Pancreas (tissue), 10 donors: Measurements from ENCODE around the gene VEPH1. TPM values are rescaled to one million over a fixed set of nuclear protein-coding genes. Genes with fewer than 3 reads are reported as not detected.
A peak's percentile ranks its signal among the peaks of the same experiment; 100 is the strongest.

Experiments
- ATAC-seq, 4 donors: fragments of 200-7000 bp; cut with Tn5 transposase; one replicate each; pipeline versions ENCODE4 v1.8.0 to v1.9.1; 2020; ENCODE audit warnings: mild to moderate bottlenecking in 4 of 4, moderate library complexity in 4 of 4
- DNase-seq, 6 donors: peaks; one replicate each; pipeline ENCODE4 v3.0.0-alpha.2; 2020
- FAIRE-seq: peaks from 2 replicates; lab custom pipeline; 2012; peaks lifted over from hg19 to GRCh38; lab: Jason Lieb, UNC
- H3K27ac ChIP-seq, 4 donors: fragments of 200-600 bp; sonication (generic); 1 replicate in 3 of 4; 2 replicates in 1 of 4; pipeline versions ENCODE4 v1.5.0 to v1.8.0; 2020
- H3K27me3 ChIP-seq, 4 donors: fragments of 200-600 bp; one replicate each; pipeline ENCODE4 v1.8.0; 2021
- H3K36me3 ChIP-seq, 3 donors: fragments of 200-600 bp; sonication (generic) in 1 of 3; one replicate each; pipeline versions ENCODE4 v1.5.0 to v1.8.0; 2020 to 2021
- H3K4me1 ChIP-seq, 3 donors: fragments of 200-600 bp; one replicate each; pipeline ENCODE4 v1.8.0; 2021
- H3K4me3 ChIP-seq, 4 donors: fragments of 200-600 bp; sonication (generic) in 2 of 4; one replicate each; pipeline versions ENCODE4 v1.5.0 to v1.8.0; 2020 to 2021
- H3K9me3 ChIP-seq, 4 donors: fragments of 200-600 bp; one replicate each; pipeline ENCODE4 v1.8.0; 2021
- CTCF ChIP-seq, 4 donors: fragments of 200-600 bp; sonication (generic) in 3 of 4; IDR thresholded peaks; one replicate each; pipeline versions ENCODE4 v1.5.0 to v1.8.0; 2021; ENCODE audit warnings: antibody characterized with exemption in 4 of 4
- WGBS, 2 donors: extraction: QIAGEN DNeasy Blood & Tissue Kit; methylation state at CpG; one replicate each; pipeline ENCODE4 v1.1.7; 2013; 5-methylcytosine and 5-hydroxymethylcytosine counted together
- intact Hi-C, 3 donors: fragments of 100-400 bp; cut with DNase I; formaldehyde crosslinking; loops; one replicate each; pipeline versions ENCODE4 v1.11.1 to v1.14.2; 2022
- polyA plus RNA-seq, 2 donors: library from polyadenylated mRNA; stranded (reverse); fragments of 200-250 nt; gene quantifications; one replicate each; pipeline ENCODE4 v1.2.3, GENCODE V29; 2013
- total RNA-seq, 6 donors: library from RNA; stranded (reverse); fragmentation: NEBNext Ultra II Directional in 4 of 6; extraction: Animal tissue kit (Norgen Biotek cat#: 25700) in 4 of 6; gene quantifications; one replicate each; pipeline versions ENCODE4 v1.2.1 to v1.2.4, GENCODE V29; 2021 to 2023
- donor health status: healthy with polysubstance abuse.
- donor health status: DM: no; HTN: no; CAD: no; lungs with moderate emphysema.
- donor health status: DM: no; HTN: no; CAD: no.
- donor health status: control.
- donor health status: control.
- donor health status: Bipolar disorder and iron deficiency.
- donor health status: DM: yes; HTN: yes; CAD: no.
- donor health status: DM: no; HTN: no; CAD: no.
- donor health status: DM: no; HTN: no; CAD: no.
- donor health status: DM: yes; HTN: yes; CAD: no.

Gene VEPH1
- total and polyA plus RNA-seq, 8 donors, result 7.6 to 18.3 (median 13.1) TPM

- Histone ChIP-seq H3K4me3 (no peak overlapping the region), H3K27ac (no peak overlapping the region), H3K27me3 (no peaks in the 10 kb centered on the region), H3K4me1 (peaks cover 4 to 11% (median 10%) of the 10 kb centered on the region in 3 donors), H3K9me3 (no peaks in the 10 kb centered on the region), H3K36me3 (no peaks in the 10 kb centered on the region)
- FAIRE-seq (no peak), ATAC-seq (no peak), DNase-seq (no peak)
- intact Hi-C loops, result no loop called here
- WGBS, 2 donors, result 88 to 92% methylated on average over 2 of the region's 2 CpGs
- TF ChIP-seq CTCF (IDR thresholded peaks at IDR 0.05), result no peak
Observed at GRCh38 chr3:157259825-157260224, 243.4 kb downstream of the VEPH1 start.

DNA sequence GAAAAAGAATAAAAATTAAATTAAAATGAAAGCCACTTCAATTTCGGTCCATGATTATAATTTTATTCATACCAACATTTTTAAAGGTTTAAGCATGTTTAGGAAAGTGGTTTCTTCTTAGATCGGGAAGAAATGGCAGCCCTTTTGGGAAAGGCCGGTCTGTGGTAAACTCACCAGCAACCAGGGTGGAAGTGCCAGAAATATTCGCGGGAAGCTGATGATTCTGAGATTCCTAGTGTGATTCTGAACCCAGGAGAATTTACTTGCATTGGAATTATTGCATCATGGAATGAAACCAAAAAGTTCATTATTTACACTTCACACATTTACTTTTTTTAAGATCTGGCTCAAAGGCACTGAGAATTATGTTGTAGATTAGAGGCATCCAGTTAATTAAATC lies 246.1 kb downstream of the VEPH1 start:
- Histone ChIP-seq H3K4me1 (peaks cover 0 to 4% (median 2%) of the 10 kb centered on the region in 3 donors), H3K36me3 (no peaks in the 10 kb centered on the region), H3K27ac (no peak overlapping the region), H3K27me3 (no peaks in the 10 kb centered on the region), H3K9me3 (no peaks in the 10 kb centered on the region), H3K4me3 (no peak overlapping the region)
- 81 to 84% methylated on average over 5 of the region's 5 CpGs for WGBS, 2 donors
- DNase-seq (no peak), FAIRE-seq (no peak), ATAC-seq (peak in 1 of 4 donors; percentile 31)
- intact Hi-C loops, result no loop called here
- TF ChIP-seq CTCF (IDR thresholded peaks at IDR 0.05), result no peak

DNA sequence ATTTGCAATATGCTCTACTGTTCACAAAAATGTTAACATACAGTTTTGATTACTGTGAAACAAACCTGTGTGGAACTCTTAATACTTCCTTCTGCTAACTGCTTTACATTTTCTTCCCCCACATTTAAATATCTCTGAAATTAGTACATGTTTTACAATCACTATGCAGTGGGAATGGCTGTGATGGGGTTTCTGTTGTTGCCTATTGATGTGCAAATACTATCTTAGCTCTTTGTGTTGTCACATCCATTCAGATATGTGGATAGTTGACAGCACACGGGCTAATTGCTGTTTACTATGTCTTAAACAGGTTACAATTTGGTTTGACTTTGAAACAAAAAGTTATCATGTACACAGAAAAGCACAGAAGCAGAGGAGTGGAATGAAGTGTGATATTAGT lies 247.4 kb downstream of the VEPH1 start:
- no peak for DNase-seq
- FAIRE-seq, result no peak
- Histone ChIP-seq H3K27me3 (no peaks in the 10 kb centered on the region), H3K4me1 (peaks cover 0 to 4% (median 0%) of the 10 kb centered on the region in 3 donors), H3K9me3 (no peaks in the 10 kb centered on the region), H3K27ac (no peak overlapping the region), H3K36me3 (no peaks in the 10 kb centered on the region), H3K4me3 (no peak overlapping the region)
- no peak for ATAC-seq
- 60 to 66% methylated on average over 1 of the region's 1 CpG for whole genome bisulfite sequencing, 2 donors
- TF ChIP-seq CTCF (IDR thresholded peaks at IDR 0.05), result no peak
- intact Hi-C loops, result no loop called here

DNA sequence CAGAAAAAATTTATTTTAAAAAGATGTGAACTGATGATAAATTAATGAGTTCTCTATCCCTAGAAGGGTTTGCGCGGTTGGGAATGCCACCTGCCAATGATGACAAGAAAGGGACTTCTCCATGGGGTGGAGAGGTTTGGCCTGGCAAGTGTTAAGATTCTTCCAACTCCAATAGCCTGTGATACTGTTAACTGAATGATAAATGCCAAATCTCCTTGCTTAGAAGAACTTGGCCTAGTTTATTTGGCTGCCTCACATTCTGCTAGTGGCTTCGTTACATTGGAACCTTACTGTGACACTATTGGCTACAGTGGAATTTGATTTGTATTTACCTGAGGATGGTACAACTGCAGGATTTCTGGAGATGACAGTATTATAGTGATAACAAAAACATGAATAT lies 251.5 kb downstream of the VEPH1 start:
- Histone ChIP-seq H3K4me1 (peaks cover 0 to 6% (median 4%) of the 10 kb centered on the region in 3 donors), H3K27ac (no peak overlapping the region), H3K36me3 (no peaks in the 10 kb centered on the region), H3K4me3 (no peak overlapping the region), H3K27me3 (no peaks in the 10 kb centered on the region), H3K9me3 (no peaks in the 10 kb centered on the region)
- TF ChIP-seq CTCF (IDR thresholded peaks at IDR 0.05), result no peak
- no peak for FAIRE-seq
- WGBS, 2 donors, result 96 to 97% methylated on average over 3 of the region's 3 CpGs
- ATAC-seq, result no peak
- intact Hi-C loops, result no loop called here
- no peak for DNase-seq

DNA sequence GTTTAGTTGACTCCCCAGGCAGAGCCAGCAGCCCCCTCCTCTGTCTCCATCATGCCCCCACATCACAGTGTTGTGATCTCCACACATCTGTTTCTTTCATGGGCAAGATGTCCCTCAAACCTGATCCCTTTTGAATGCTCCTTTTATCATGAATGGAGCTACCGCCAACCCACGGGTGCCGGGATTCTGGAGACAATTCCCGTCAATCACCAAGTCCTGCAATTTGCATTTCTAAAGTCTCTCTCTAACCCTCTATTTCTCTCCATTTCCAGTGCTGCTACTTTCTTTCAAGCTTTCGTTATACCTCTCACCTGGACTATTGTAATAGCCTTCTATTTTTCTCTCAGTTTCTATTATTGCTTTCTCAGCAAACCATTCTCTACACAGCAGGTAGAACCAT lies 253.6 kb downstream of the VEPH1 start:
- TF ChIP-seq CTCF (IDR thresholded peaks at IDR 0.05), result no peak
- no peak overlapping the region for H3K4me3 ChIP-seq
- H3K27me3 ChIP-seq, result no peaks in the 10 kb centered on the region
- intact Hi-C loops, result no loop called here
- DNase-seq (no peak), FAIRE-seq (no peak), ATAC-seq (no peak)
- H3K27ac ChIP-seq, result peak overlapping the region in 1 of 4 donors; percentile 81
- no peaks in the 10 kb centered on the region for H3K36me3 ChIP-seq
- H3K9me3 ChIP-seq, result no peaks in the 10 kb centered on the region
- 94 to 96% methylated on average over 5 of the region's 5 CpGs for WGBS, 2 donors
- peaks cover 0 to 6% (median 4%) of the 10 kb centered on the region in 3 donors for H3K4me1 ChIP-seq
